Measurements from ENCODE around the gene MMP14.
"Not testable (repeated sequence)": the region's sequence is repeated elsewhere in the genome, so short reads cannot be mapped to it uniquely, and the experiment has no call there.

Gene MMP14

DNA sequence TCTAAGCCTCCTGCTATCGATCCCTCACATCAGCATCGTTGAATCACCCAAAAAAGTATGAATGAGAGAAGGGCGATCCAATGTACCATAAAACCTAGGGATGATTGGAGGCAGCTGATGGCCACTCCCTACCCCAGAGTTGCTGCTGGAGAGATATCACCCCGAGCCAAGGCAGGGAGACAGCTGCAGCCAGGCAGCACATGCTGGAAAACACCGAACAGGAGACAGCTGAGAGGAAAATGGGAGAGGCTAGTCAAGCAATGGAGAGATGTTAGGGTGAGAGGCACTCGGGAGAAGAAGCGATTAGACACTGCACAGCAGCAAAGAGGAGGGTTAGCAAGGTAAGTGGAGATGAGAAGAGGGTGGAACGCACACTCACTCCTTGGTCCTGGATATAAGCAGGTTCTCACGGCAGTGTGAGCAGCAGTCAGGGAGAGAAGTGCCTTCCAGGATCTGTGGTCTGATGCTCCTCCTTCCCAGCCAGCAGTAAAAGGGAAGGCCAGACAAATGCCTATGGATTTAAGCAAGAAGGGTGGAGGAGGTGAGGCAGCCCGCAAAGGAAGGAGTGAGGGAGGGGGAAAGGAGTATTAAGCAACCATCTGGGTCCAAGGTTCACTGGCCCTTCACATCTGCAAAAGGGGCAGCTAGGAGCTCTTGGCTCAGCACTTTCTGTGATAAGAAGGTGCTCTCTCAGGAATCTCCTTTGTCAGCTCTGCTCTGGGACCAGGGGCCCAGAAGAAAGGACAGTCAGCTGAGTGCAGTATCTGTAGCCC is 21.3 kb upstream of the MMP14 start, which contains the start of gene SLC7A7:
SLC7A7 (minus strand) TSS at position 495 of the 773 bp plus-strand sequence. CDS start 2,037 bp downstream, outside the sequence.
- no peak for DNase-seq

GRCh38 chr14:22819151-22819988 is 17.0 kb upstream of the MMP14 start:
- no peak for DNase-seq

DNA sequence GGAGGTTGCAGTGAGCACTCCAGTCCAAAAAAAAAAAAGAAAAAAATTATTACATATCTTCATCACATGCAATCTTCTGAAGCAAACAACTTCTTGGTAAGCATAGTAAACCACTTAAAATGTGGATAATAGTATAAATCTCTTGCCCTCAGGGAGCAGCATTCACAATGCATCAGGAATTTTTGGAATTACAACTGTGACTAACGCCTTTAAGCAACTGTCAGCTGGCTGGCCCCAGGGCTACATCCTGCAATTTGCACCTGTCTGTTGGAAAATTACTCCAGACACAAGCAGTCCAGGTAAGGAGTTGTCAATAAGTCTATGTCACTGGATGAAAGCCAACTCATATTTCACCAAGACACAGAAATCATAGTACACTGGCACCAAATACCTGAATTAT is 15.7 kb upstream of the MMP14 start:
- no peak for DNase-seq

GRCh38 chr14:22821193-22822015 is 15.0 kb upstream of the MMP14 start:
- no peak for DNase-seq

- no peak for DNase-seq
These were observed 14.3 kb upstream of the MMP14 start for GRCh38 chr14:22822016-22822570.

DNA sequence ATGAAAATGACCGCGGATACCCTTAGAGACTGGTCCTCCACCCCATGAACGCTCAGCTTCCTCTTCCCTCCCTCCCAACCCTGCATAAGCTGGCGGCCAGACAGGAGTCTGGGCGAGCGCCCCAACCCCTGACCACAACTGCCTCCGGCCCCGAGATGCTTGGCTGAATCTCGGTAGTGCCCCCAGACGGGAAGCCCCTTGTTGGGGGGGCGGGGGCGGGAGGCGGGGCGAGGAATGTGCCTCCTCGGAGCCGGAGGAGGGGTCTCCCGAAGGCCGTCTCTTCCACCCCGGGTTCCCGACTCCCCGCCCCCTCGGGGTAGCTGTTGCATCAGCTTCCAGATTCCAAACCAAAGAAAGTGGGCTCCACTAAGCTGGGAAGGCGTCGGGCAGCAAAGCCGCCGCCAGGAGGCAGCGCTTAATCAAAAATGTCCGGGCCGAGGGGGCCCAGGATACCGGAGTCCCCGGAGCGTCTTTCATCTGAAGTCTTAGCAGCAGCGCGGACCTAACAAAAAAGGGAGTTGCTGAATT is 13.8 kb upstream of the MMP14 start:
- peak; percentile 67 for DNase-seq

DNA sequence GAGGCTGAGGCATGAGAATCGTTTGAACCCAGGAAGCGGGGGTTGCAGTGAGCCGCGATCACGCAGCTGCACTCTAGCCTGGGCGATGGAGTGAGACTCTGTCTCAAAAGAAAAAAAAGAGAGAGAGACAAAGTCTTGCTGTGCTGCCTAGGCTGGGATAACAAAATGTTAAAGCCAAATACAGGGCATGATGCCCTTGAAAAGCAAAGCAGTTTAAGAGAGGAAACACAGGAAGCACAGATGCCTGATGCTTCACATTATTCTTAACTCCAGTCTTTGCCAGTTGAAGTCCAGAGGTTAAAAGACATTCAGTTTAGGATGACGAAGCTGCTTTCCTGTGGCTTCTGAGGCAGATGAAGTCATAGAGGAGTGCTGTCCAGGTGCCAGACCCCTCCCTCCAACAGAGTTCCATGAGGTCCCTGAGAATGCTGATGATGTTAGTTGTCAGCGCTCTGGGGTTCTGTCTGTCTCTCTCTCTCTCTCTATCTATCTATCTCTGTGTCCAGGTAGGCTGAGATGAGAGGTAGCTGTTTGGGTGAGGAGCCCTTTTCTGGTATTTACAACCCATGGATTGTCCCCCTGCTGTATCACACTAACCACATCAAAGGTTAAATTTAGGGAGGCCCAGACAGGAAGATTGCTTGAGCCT is 11.6 kb upstream of the MMP14 start:
- DNase-seq, result no peak

- not testable (repeated sequence) for DNase-seq
These were observed 7.2 kb upstream of the MMP14 start for GRCh38 chr14:22829076-22829660.

DNA sequence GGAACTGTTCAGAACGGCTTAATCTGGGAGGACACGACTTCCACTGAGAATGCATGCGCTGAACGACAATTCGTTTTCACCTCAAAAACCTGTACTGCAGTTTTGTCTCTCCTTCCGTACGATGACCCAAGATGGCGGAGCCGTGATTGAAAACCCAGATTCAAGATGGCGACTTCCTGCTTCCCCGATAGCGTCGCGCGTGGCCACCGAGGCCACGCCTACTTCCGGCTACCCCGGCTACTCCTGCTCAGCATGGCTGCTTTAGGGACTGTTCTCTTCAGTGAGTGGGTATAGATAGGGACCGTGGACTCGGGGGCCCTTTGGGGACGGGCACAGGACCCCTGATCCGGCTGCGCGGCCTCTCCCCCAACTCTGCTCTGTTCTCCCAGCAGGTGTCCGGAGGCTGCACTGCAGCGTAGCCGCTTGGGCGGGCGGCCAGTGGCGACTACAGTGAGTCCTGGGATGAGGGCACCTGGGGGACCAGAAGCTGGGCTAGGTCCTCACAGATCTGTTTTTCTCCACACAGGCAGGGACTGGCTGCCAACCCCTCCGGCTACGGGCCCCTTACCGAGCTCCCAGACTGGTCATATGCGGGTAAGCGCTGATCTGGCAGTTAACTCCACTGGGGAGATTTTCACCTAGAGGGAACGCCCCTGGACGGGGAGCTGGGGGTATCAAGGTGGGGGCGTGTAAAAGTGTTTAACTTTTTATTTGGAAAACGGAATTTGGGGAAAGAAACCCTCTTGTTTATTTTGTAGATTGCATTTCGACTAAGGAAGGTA is 6.5 kb upstream of the MMP14 start, which contains the start of gene MRPL52:
MRPL52 (plus strand) TSS at position 227 of the 782 bp plus-strand sequence; CDS start at position 253, 26 bp downstream.
- DNase-seq, result peak; percentile 91

- DNase-seq, result no peak
These were observed 5.9 kb upstream of the MMP14 start for GRCh38 chr14:22830443-22831010.

DNA sequence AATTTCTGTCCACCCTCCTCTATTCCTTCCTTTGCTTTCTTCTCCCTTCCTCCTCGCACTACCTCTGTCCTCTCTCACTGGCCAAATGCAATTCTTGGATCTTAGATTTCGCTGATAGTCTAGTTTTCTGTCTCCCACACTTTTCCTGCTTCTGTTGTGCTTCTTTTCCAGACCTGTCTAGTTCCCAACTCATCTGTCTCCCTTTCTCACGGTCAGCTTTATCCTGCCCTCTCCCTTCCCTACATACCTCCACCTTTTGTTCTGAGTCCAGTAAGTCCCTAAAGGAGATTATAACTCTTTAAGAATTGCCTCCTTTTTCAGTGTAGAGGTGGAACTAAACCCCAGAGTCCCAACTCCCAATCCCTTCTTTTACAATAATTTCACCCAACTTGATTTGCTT is 880 bp upstream of the MMP14 start:
- no peak for DNase-seq

DNA sequence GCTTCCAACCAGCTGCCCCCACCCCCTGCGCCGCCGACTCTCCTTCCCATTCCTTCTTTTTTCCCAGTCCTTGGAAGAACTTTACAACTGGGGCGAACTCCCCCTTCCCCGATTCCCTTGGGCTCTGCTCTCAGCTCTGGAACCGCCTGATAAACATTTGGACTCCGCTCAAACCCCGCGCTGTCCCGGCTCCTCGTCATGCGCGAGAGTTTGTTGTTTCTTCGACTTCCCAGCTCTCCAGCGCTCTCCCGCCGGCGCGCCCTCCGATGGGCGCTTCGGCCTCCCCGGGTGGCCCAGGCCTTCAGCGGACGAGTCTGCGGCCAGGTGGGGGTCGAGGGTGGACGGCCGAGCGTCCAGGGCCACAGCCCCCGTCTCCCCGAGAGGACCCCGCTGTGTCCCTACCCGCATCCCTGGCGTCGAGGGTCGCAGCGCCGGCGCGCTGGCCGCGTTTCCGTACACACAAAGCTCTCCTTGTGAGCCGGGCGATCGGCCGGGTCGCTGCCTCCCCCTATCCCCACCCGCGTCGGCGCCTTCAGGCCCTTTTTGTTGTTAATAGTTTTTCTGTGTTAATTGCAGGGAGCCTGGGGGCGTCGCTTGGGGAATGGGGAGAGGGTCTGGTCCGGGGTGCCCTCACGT is 847 bp downstream of the MMP14 start:
- DNase-seq, result no peak

- DNase-seq, result no peak
These were observed 1.6 kb downstream of the MMP14 start for GRCh38 chr14:22837750-22838538.

DNA sequence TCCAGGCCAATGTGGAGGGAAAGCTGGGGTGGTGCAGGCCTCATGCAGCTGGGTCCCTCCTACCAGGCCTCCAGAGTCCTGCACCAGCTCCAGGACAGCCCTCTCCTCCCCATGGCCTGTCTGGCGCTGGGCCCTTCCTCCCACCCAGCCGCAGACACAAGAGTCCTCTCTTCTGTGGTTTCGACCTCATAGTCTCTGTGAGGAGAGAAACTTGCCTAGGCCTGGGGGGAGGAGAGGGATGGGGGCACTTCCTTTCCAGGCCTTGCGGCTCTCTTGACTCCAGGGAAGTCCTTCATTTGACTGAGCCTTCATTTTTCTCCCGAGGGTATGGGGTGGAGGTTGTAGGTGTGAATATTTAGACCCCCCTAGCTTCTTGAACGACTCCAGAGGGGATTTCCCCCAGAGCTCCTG is 2.3 kb downstream of the MMP14 start:
- DNase-seq, result no peak

- no peak for DNase-seq
These were observed 2.9 kb downstream of the MMP14 start for GRCh38 chr14:22839159-22839779.

DNA sequence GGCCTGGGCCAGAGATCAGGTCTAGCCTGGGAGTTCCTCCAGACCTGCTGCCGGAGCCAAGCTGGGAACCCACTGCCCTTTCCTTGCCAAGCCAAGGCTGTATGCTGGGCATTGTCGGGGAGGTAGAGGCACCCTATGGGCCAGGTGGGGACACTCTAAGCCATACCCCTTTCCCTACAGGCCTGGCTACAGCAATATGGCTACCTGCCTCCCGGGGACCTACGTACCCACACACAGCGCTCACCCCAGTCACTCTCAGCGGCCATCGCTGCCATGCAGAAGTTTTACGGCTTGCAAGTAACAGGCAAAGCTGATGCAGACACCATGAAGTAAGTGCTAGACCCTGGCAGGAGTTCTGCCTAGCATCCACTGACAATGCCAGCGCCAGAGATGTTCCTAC is 4.9 kb downstream of the MMP14 start:
- DNase-seq, result no peak

- DNase-seq, result no peak
These were observed 5.4 kb downstream of the MMP14 start for GRCh38 chr14:22841769-22842168.
